GM21367 (cell line): ENCODE data around the gene SLC25A44.
A peak's percentile ranks its signal among the peaks of the same experiment; 100 is the strongest.

Experiments
- ATAC-seq: cut with Tn5 transposase; IDR thresholded peaks from one replicate; pipeline ENCODE4 v1.9.1; 2021; ENCODE audit not compliant: unreplicated experiment

Gene SLC25A44, protein sequence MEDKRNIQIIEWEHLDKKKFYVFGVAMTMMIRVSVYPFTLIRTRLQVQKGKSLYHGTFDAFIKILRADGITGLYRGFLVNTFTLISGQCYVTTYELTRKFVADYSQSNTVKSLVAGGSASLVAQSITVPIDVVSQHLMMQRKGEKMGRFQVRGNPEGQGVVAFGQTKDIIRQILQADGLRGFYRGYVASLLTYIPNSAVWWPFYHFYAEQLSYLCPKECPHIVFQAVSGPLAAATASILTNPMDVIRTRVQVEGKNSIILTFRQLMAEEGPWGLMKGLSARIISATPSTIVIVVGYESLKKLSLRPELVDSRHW

DNA sequence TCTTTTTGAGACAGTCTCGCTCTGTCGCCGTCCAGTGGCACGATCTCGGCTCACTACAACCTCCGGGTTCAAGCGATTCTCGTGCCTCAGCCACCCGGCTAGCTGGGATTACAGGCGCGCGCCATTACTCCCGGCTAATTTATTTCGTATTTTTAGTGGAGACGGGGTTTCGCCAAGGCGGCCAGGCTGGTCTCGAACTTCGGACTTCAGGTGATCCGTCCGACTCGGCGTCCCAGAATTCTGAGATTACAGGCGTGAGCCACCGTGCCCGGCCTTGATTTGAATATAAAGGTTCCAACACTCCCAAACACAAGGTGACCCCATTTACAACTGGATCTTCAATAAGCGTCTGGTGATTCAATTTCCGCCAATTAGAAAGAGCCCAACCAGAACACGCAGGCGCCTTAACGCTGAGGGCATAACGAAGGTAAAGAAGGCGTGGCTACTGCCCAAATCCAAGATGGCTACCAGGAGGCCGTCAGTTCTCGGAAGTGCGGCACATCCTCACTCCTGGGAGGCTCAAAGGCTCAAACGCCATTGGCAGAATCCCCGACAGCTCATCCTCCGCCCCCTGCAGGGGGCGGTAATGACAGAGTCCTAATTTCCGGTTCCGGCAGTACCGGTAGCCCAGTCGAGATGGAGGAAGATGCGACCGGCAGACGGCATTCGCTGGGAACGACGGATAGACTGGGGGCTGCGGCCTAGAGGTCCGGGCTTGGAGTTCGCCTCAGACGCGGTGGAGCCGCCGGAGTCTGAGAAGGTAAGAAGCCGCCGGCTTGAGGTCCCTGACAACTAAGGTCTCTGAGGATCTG, at the start of gene SLC25A44:
Gene SLC25A44, plus strand, starts transcription at position 617 of the 812 bp plus-strand sequence. CDS start 5,744 bp downstream, outside the sequence.
- peak; percentile 82 for ATAC-seq

GRCh38 chr1:156144742-156145141, 49.2 kb upstream of the SLC25A44 start:
- no peak for ATAC-seq

DNA sequence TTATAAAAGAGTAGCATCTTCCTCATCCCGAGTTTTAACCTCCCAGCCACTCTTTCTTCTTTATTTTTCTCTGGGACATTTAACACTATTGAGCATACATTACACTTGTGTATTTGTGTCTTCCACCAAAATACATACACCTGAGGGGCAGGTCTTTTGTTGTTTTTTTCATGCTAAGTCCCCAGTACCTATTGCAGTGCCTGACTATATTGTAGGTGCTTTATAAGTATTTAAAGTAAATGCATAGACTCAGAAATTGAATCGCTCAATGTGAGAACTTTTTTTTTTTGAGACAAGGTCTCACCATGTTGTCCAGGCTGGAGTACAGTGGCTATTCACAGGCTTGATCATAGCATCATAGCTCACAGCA, 48.3 kb upstream of the SLC25A44 start:
- no peak for ATAC-seq

- ATAC-seq, result no peak
These were observed 47.7 kb upstream of the SLC25A44 start for GRCh38 chr1:156146020-156146768.

DNA sequence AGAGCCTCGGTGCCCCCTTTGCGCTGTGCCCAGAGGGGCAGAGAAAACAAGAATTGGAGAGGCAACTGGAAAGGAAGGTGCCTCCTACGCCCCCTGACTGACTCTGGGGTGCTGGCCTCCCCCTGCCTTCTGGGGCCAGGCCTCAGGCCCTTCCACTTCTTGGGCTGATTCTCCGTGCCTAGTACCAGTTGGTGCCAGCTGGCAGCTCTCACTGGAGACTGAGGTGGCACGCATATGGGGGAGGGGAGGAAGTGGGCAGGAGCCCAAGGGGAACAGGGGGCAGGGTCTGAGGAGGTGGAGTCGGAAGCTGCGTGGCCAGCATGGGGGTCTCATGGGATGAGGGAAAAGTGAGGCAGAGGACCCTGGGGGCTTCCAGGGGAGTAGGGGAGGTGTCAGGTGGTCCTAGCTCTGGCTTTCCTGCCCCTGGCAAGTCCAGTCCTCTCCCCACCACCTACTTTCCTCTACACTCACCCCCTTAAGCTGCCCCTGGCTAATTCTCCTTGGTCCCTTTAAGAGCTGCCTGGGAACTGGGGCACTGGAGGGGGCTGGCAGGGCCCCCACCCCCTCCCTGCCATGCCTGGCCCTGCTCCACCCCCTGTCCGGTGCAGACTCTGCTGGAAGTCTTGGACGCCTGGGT, 47.0 kb upstream of the SLC25A44 start:
- no peak for ATAC-seq

GRCh38 chr1:156148216-156148615, 45.7 kb upstream of the SLC25A44 start:
- no peak for ATAC-seq

DNA sequence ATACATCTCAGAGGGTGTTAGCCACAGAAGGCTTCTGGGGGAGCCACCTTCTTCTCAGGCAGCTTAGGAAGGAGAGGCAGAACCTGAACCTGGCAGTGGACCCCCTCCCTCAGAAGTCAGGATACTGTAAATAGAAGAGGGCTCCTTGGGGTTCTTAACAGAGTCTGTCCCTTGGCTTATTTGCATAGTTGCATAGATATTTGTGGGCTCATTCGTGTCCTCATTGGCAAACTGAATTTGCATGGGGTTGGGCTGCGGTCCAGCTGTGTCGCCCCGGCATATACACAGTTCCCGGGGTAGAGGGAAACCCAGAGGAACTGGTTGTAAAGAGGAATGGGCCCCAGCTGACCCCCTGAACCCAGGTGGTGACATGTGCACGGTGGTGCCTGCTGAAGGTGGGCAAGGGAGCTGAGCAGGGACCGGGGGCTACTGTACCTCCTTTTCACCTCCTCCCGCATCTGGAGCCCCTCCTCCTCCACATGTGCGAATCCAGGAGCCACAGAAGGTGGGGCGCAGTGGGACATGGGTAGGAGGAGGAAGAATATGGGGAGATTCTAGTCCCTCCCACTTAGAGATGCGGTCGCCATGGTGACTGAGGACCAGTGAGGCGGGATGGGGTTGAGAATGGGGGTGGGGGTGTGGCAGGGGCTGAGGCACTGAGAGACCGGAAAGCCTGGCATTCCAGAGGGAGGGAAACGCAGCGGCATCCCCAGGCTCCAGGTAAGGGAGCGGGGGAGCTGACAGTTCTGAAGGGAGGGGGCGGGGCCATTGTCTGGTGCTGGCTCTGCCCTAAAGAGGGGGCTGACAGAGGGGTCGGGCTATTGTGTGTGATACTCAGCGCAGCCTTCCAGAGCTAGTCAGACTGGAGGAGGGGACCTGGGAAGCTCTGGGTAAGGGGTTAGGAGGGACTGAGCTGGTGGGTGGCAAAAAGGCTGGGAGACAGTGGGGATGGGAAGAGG, 44.3 kb upstream of the SLC25A44 start:
- ATAC-seq, result peak; percentile 28

DNA sequence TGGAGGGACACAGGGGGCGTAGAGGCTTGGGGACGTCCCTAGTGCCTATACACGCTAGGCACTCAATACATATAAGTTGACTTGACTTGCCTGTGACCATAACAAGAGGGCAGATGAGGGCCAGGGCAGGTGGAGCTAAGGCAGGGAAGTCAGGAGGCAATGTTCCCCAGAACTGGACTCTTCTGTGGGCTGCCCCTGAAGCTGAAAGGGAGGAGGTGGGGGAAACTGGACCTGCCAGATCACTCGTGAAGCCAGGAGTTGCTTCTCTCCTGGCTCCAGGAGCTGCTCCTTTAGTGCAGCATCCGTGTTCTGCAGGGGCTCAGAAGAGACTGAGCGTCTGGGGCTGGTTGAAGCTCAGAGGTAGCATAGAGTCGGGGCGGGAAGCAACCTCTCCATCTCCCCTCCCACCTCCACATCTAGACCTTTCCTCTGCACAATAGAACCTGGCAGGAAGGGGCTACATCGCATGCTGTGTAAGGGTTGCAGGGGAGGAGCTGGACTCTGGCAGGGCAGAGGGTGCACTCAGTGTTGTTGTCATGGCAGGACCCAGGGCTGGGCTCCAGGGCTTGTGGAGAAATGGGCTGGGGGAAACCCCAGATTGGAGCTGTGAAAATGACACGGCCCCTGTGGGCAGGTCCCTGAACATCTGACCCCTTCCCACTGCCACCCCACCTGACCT, 43.4 kb upstream of the SLC25A44 start:
- no peak for ATAC-seq

GRCh38 chr1:156151093-156151688, 42.7 kb upstream of the SLC25A44 start:
- ATAC-seq, result no peak

- no peak for ATAC-seq
These were observed 41.3 kb upstream of the SLC25A44 start for GRCh38 chr1:156152628-156153027.

DNA sequence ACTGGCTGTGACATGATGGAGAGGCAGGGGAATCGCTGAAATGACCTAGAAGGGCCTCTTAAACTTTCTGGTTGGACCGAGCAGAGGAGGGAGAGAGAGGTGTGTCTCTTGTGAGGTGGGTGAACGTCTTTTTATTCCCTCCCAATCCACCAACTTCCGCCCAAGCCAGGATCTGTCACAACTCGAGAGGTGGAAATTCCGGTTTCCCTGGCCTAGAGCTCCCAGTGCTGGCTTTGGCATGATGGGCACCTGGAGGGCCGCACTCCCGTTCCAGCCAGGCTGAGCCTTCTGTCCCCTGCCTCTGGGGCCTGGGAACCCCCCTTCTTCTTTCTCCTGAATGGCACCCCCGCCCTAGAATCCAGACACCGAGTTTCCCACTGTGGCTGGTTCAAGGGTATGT, 40.5 kb upstream of the SLC25A44 start, which contains the start of gene SEMA4A:
Gene SEMA4A, plus strand, starts transcription at position 224 of the 400 bp plus-strand sequence. CDS start 994 bp downstream, outside the sequence.
- ATAC-seq, result no peak

GRCh38 chr1:156154317-156154749, 39.6 kb upstream of the SLC25A44 start:
- no peak for ATAC-seq

DNA sequence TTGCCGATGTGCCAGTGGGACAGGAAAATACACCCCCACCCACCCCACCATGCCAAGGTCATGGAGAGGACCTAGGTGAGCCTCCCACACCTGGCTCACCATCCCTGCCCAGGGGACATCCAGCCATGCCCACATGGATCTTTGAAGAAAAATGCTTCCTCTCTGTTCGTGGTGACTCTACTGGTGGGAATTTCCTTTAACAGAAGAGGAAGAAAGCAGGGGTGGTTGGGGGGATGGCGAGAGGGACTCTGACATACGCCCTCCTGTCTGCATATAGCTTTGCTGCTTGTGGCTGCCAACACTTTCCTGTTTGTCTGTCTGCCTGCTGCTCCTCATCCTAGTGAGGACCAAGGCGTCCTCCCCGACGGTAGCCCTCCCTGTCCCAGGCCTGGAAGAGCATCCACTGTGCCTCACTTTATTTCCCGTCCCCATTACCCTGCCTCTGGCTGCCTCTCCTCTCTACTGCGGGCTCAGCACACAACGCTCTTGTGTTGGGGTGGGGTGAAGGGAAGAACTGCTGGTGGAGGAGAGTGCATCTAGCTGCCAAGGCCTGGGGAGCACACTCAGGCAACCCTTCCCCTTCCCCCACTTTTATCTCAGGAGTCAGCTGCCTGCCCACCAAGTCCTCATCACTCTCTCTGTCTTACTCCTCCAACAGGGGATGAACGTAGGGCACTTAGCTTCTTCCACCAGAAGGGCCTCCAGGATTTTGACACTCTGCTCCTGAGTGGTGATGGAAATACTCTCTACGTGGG, 38.0 kb upstream of the SLC25A44 start:
- no peak for ATAC-seq

DNA sequence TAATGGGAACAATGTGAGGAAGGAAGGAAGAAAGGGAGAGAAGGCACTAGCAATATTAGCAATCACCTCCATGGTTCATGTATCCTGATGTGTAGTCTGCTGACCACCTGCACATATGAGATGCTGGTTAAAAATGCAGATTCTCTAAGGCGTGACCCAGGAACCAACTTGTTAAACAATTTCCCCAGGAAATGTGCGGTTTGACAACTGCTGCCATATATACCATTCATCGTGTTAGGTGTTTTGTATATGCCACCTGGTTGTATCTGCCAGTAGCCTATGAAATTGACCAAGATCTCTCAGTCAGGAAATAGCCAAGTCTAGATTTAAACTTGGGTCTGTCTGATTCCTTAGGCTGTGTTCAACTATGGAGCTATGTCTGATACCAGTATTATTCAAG, 36.4 kb upstream of the SLC25A44 start:
- no peak for ATAC-seq

DNA sequence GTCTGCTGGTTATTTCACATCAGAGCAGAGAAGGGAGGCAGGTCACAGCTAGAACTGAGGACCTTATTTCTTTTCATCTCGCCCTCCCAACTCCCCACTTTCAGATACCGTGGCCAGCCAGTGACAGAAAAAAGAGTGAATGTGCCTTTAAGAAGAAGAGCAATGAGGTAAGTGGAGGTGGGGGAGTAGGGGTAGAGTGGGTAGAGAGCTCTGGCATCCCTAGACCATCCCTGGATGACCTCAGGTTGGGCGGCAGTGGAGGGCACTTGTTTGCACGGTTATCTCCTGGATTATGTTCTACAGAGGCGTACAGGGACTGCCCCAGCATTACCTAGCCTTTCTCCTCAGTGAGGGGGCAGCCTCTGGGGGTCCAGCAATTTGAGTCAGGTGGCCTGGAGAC, 35.9 kb upstream of the SLC25A44 start:
- ATAC-seq, result no peak

GRCh38 chr1:156160000-156160742, 33.7 kb upstream of the SLC25A44 start:
- ATAC-seq, result no peak

DNA sequence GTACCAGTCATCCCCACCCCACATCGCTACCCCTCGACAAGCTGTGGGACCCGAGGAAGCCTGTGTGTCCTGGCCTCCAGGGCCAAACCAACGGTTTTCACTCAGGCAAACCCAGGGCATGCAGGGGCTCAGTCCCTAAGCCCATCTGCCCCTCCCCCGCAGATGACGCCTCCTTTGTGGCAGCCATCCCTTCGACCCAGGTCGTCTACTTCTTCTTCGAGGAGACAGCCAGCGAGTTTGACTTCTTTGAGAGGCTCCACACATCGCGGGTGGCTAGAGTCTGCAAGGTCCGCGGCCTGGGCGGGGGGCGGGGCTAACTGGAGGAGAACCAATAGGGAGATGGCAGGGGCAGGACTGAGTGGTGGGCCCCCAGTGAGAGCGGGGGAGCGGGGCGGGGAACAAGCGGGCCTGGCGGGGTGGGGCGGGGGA, 33.1 kb upstream of the SLC25A44 start:
- ATAC-seq, result no peak
